C4-2B (cell line): ENCODE measurements around the gene ARAP1.

Experiments used
- CTCF ChIP-seq: fragments of 450-650 bp; conservative IDR thresholded peaks from 2 replicates; pipeline ENCODE4 v1.5.1; 2017; ENCODE audit warnings: mild to moderate bottlenecking
- ZFX ChIP-seq: fragments of 450-650 bp; IDR thresholded peaks from 2 replicates; pipeline ENCODE4 v1.6.1; 2017

- TF ChIP-seq CTCF (no peak), ZFX (no peak)
Observed at GRCh38 chr11:72727521-72727920, 24.7 kb downstream of the ARAP1 start.
